Naive B cell (primary cell): ENCODE data around the gene TNFRSF21. TPM values are rescaled to one million over a fixed set of nuclear protein-coding genes. Genes with fewer than 3 reads are reported as not detected.

Experiments used
- ATAC-seq, 2 donors: fragments of 150-1000 bp; cut with Tn5 transposase; 2 replicates each; pipeline ENCODE4 v1.10.0; 2021; ENCODE audit warnings: low read depth in 2 of 2, mild to moderate bottlenecking in 2 of 2, moderate library complexity in 2 of 2
- DNase-seq: peaks from one replicate; pipeline ENCODE4 v3.0.0; 2022
- H3K27ac Mint-ChIP-seq, 6 donors: one replicate each; pipeline ENCODE4 v1.8.0; 2020 to 2022; ENCODE audit warnings: mild to moderate bottlenecking in 6 of 6, mixed read lengths in 6 of 6, moderate library complexity in 5 of 6, inconsistent platforms in 2 of 6
- H3K27me3 Mint-ChIP-seq, 3 donors: one replicate each; pipeline ENCODE4 v1.8.0; 2021 to 2022; ENCODE audit warnings: mixed read lengths in 3 of 3, mild to moderate bottlenecking in 1 of 3
- H3K36me3 Mint-ChIP-seq, 2 donors: one replicate each; pipeline ENCODE4 v1.8.0; 2020 to 2022; ENCODE audit warnings: mixed read lengths in 2 of 2, inconsistent platforms in 1 of 2, mild to moderate bottlenecking in 1 of 2
- H3K4me1 Mint-ChIP-seq, 3 donors: one replicate each; pipeline ENCODE4 v1.8.0; 2020 to 2022; ENCODE audit warnings: mixed read lengths in 3 of 3, inconsistent platforms in 1 of 3, mild to moderate bottlenecking in 1 of 3, moderate library complexity in 1 of 3
- H3K4me3 Mint-ChIP-seq, 8 donors: one replicate each; pipeline ENCODE4 v1.8.0; 2020 to 2022; ENCODE audit warnings: mild to moderate bottlenecking in 8 of 8, mixed read lengths in 8 of 8, moderate library complexity in 8 of 8, inconsistent platforms in 2 of 8
- H3K9me3 Mint-ChIP-seq, 7 donors: one replicate each; pipeline ENCODE4 v1.8.0; 2020 to 2022; ENCODE audit warnings: mixed read lengths in 7 of 7, mild to moderate bottlenecking in 5 of 7, inconsistent platforms in 2 of 7, moderate library complexity in 1 of 7
- polyA plus RNA-seq, 6 donors: library from polyadenylated mRNA; unstranded; fragments of 300-500 nt; fragmentation: Illumina TruSeq; gene quantifications; one replicate each; pipeline ENCODE4 v1.2.3, GENCODE V29; 2021; ENCODE audit warnings: low read depth in 6 of 6

TNFRSF21 gene
- polyA plus RNA-seq, 6 donors from 2014 or later: 0.21 to 1.7 (median 1.2) TPM

DNA sequence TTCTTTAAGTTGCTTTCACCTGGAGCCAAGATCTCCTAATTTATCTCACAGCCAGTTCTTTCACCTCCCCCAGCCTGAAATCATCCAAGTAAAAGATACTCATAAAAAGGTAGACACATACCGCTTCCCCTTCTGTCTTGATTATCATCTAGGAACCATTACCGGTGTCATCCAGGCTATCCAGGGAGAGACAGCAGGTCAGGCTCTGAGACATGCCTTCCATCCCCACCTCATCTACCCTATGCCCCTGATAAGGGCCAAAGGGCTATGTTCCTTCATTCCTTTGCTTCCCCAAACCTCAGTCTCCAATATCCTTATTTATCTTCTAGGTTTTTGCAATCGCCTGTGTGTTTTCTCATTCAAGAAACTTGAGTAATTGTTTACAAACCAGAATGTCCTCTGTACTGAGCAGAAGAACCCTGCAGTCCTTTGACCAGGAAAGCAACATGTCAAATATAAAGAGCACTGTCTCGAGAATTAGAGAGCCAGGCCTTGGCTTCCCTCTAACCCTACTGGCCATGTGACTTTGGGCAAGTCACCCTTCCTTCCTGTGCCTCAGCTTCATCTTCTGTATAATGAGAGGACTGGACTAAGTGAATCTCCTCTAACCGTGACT lies 41.0 kb downstream of the TNFRSF21 start:
- Mint-ChIP-seq H3K36me3 (peaks cover 0 to 6% of the 10 kb centered on the region in 2 donors), H3K27ac (no peak overlapping the region), H3K27me3 (no peaks in the 10 kb centered on the region), H3K4me1 (no peaks in the 10 kb centered on the region), H3K4me3 (no peak overlapping the region), H3K9me3 (peaks cover 0 to 5% (median 0%) of the 10 kb centered on the region in 7 donors)
- no peak for DNase-seq
- no peak for ATAC-seq

DNA sequence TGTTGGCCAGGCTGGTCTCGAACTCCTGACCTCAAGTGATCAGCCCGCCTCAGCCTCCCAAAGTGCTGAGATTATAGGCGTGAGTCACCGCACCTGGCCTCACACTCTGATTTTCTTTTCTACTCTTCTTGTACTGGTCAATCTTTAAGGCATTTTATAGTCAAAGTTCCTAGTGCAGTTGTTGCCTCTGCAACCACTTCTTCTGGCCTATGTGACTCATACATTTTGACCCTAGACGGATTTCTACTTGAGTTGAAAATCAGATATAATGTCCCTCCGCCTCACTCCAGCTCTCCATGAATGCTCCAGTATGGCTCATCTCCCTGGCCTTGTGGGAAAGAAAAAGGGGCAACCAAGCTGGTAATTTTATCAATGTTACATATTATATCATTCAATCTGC lies 42.4 kb downstream of the TNFRSF21 start:
- DNase-seq: no peak
- peaks cover 0 to 2% of the 10 kb centered on the region in 2 donors for H3K36me3 Mint-ChIP-seq
- no peak overlapping the region for H3K27ac Mint-ChIP-seq
- no peak overlapping the region for H3K4me3 Mint-ChIP-seq
- no peak for ATAC-seq
- peaks cover 0 to 2% (median 0%) of the 10 kb centered on the region in 7 donors for H3K9me3 Mint-ChIP-seq
- no peaks in the 10 kb centered on the region for H3K4me1 Mint-ChIP-seq
- H3K27me3 Mint-ChIP-seq: no peaks in the 10 kb centered on the region

DNA sequence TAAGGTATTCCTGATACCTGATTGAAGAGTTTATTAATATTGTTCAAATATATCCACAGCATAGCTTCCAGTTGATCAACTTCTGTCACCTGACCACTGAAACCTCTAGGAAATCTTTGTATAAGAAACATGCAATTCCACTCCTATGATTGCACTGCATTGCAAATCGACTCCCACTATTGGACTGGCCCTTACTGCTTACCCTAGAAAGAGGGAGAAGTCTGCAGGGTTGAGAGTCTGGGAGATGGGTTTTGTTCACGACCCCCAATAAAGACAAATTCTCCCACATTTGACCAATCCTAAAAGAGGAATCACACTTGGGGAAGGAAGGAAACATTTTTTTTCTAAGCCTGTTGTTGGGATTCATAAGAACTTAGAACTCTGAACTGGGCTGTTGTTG lies 43.7 kb downstream of the TNFRSF21 start:
- H3K27me3 Mint-ChIP-seq: no peaks in the 10 kb centered on the region
- H3K36me3 Mint-ChIP-seq: no peaks in the 10 kb centered on the region

GRCh38 chr6:47264775-47265184 lies 44.9 kb downstream of the TNFRSF21 start:
- H3K9me3 Mint-ChIP-seq: no peaks in the 10 kb centered on the region
- no peak overlapping the region for H3K4me3 Mint-ChIP-seq
- no peak overlapping the region for H3K27ac Mint-ChIP-seq
- no peaks in the 10 kb centered on the region for H3K27me3 Mint-ChIP-seq
- H3K36me3 Mint-ChIP-seq: no peaks in the 10 kb centered on the region
- ATAC-seq (no peak), DNase-seq (no peak)
- no peaks in the 10 kb centered on the region for H3K4me1 Mint-ChIP-seq

More for the DNA sequence above, 43.7 kb downstream of the TNFRSF21 start:
- no peak overlapping the region for H3K4me3 Mint-ChIP-seq
- no peak for ATAC-seq
- DNase-seq: no peak
- H3K9me3 Mint-ChIP-seq: no peaks in the 10 kb centered on the region
- no peak overlapping the region for H3K27ac Mint-ChIP-seq
- H3K4me1 Mint-ChIP-seq: no peaks in the 10 kb centered on the region

- Mint-ChIP-seq H3K4me3 (no peak overlapping the region), H3K4me1 (no peaks in the 10 kb centered on the region), H3K36me3 (no peaks in the 10 kb centered on the region), H3K27ac (no peak overlapping the region), H3K27me3 (no peaks in the 10 kb centered on the region), H3K9me3 (no peaks in the 10 kb centered on the region)
- DNase-seq (no peak), ATAC-seq (no peak)
These were observed 46.4 kb downstream of the TNFRSF21 start for GRCh38 chr6:47263268-47263667.

GRCh38 chr6:47262231-47262630 lies 47.5 kb downstream of the TNFRSF21 start:
- H3K9me3 Mint-ChIP-seq: no peaks in the 10 kb centered on the region
- DNase-seq: no peak
- H3K4me1 Mint-ChIP-seq: no peaks in the 10 kb centered on the region
- H3K27me3 Mint-ChIP-seq: no peaks in the 10 kb centered on the region
- H3K36me3 Mint-ChIP-seq: no peaks in the 10 kb centered on the region
- ATAC-seq: no peak
- H3K4me3 Mint-ChIP-seq: peak overlapping the region in 1 of 8 donors; percentile 57
- H3K27ac Mint-ChIP-seq: no peak overlapping the region

DNA sequence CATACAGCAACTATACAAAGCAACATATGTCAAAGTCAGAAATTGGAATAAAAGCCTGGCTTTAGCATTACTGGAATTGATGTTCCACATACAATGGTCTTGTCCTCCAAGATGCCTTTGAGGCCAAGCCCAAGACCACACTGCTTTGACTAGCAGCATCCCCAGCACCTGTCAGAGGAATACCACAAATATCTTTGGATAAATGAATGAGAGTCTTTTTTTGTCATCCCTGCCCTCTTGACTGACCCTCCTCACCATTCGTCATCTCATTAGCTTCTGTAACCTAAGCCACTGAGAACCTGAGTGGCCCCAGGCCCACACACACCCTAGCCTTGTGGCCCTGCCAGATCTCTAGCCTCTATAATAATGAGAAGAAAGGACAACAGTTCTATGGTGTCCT lies 48.5 kb downstream of the TNFRSF21 start:
- no peaks in the 10 kb centered on the region for H3K9me3 Mint-ChIP-seq
- no peaks in the 10 kb centered on the region for H3K36me3 Mint-ChIP-seq

DNA sequence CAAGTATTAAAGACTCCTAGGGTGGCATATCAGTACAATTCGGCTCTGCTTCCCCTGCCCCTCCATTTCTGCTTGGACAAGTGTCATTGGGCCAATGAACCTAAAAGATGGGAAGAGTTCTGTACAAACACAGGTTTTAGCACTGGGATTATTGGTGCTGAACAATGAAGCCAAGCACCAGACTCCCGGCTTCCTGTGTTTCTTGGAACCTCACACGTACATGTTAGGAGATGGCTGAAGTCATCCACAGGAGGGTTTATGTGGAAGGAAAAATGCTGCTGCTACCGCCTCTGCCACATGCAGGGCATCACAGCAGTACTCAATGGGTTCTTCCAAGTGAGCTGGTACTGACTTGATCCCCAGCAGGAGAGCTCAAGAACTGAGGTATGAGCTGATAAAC lies 49.7 kb downstream of the TNFRSF21 start:
- no peaks in the 10 kb centered on the region for H3K9me3 Mint-ChIP-seq
- no peak overlapping the region for H3K27ac Mint-ChIP-seq
- no peak for ATAC-seq
- H3K4me1 Mint-ChIP-seq: no peaks in the 10 kb centered on the region
- no peaks in the 10 kb centered on the region for H3K36me3 Mint-ChIP-seq
- no peak overlapping the region for H3K4me3 Mint-ChIP-seq
- no peaks in the 10 kb centered on the region for H3K27me3 Mint-ChIP-seq
- no peak for DNase-seq

More for the DNA sequence above, 48.5 kb downstream of the TNFRSF21 start:
- ATAC-seq (no peak), DNase-seq (no peak)
- Mint-ChIP-seq H3K27me3 (no peaks in the 10 kb centered on the region), H3K27ac (no peak overlapping the region), H3K4me3 (no peak overlapping the region), H3K4me1 (no peaks in the 10 kb centered on the region)

DNA sequence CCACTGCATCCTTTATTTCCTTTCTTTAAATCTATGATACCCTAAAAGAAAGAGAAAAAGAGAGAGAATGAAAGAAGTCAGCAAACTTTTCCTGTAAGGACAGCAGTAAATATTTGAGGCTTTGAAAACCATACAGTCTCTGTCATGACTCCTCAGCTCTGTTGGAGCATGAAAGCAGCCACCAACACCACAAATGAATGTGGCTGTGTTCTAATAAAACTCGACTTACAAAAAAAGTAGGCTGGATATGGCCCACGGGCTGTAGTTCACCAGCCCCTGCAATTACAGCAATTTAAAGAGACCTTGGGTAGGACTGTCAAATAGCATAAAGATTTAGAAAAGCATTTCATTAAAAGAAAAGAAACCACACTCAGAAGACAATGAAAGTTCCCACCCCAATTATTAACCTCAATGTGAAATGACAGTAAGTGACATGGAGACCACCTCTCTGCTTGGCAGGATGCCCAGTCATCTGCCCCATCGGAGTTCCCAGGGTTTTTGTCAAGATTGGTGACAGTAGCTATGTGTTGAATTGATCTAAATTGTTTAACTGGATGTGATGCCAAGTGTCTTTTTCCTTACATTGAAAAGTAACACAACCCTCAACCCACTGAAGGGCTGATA lies 50.9 kb downstream of the TNFRSF21 start:
- Mint-ChIP-seq H3K9me3 (no peaks in the 10 kb centered on the region), H3K4me1 (no peaks in the 10 kb centered on the region), H3K4me3 (no peak overlapping the region), H3K36me3 (no peaks in the 10 kb centered on the region), H3K27ac (no peak overlapping the region), H3K27me3 (no peaks in the 10 kb centered on the region)
- no peak for DNase-seq
- ATAC-seq: no peak

DNA sequence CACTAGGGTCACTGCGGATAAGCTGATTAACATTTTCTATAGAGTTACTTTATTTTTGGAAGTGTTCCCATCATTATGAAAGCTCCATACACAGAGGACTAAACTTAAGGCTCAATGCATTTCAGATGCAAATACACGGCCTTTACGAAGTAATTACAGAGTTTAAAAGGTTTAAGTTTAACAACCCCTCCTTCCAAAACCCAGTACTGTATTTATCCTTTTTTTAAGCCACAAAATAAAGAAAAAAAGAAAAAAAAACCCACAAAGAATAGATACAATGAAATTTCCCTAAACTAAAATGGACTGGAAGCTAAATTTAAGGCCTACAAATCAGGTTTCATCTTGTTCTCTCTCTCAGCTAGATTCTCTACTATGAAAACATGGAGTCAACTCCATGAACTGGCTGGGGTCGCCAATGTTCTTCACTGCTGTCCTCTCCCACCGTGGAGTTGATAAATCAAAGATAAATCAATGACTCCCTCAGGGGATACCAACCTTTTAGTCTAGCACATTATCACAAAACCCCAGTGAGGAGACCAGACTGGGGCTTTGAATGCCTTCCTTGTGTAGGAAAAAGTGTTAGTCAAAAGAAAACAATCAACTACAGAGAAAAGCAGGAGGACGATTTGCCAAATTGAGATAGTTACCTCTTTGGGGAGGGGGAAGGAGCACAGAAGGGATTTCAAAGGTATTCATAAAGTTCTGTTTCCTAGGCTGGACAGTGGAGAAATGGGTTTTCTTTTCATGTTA lies 52.5 kb downstream of the TNFRSF21 start:
- no peaks in the 10 kb centered on the region for H3K9me3 Mint-ChIP-seq

DNA sequence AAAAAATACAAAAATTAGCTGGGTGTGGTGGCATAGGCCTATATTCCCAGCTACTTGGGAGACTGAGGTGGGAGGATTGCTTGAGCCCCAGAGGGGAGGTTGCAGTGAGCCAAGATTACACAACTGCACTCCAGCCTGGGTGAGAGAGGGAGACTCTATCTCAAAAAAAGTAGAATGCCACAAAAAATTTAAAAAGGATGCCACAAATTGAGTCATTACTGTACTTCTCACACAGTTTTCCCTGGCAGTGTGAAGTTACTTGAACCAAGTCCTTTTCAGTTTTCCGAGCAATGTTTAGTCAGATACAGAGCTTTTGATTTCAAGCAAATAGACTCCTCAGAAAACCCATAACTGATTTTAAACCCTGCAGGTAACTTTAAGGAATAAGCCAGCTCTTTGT lies 53.3 kb downstream of the TNFRSF21 start:
- no peaks in the 10 kb centered on the region for H3K27me3 Mint-ChIP-seq
- H3K27ac Mint-ChIP-seq: no peak overlapping the region
- H3K4me3 Mint-ChIP-seq: no peak overlapping the region

More for the DNA sequence above, 52.5 kb downstream of the TNFRSF21 start:
- H3K36me3 Mint-ChIP-seq: no peaks in the 10 kb centered on the region
- no peak for DNase-seq
- H3K4me3 Mint-ChIP-seq: no peak overlapping the region
- H3K4me1 Mint-ChIP-seq: no peaks in the 10 kb centered on the region
- H3K27me3 Mint-ChIP-seq: no peaks in the 10 kb centered on the region
- ATAC-seq: no peak
- H3K27ac Mint-ChIP-seq: no peak overlapping the region

DNA sequence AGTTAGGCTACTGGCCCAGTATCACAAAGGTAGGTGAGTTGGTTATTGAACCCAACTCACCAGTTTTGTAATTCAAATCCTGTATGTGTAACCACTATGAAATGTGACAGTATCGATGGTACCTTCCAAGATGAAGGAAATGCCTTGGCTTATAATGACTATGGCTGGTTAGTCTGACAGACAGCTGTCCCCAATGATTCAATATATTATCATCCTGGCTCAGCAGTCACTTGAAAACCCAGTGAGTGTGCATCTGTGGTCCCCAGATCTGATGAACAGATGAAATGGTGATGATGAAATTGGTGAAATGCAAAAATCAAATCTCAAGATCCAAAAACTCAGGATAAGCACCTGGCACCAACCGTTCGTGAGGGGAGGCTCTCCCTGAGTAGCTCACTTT lies 54.8 kb downstream of the TNFRSF21 start:
- no peak for DNase-seq
- Mint-ChIP-seq H3K4me1 (no peaks in the 10 kb centered on the region), H3K9me3 (no peaks in the 10 kb centered on the region), H3K27me3 (no peaks in the 10 kb centered on the region), H3K27ac (no peak overlapping the region), H3K4me3 (no peak overlapping the region), H3K36me3 (no peaks in the 10 kb centered on the region)
- no peak for ATAC-seq

More for the DNA sequence above, 53.3 kb downstream of the TNFRSF21 start:
- H3K4me1 Mint-ChIP-seq: no peaks in the 10 kb centered on the region
- no peak for DNase-seq
- no peaks in the 10 kb centered on the region for H3K9me3 Mint-ChIP-seq
- H3K36me3 Mint-ChIP-seq: no peaks in the 10 kb centered on the region
- no peak for ATAC-seq

DNA sequence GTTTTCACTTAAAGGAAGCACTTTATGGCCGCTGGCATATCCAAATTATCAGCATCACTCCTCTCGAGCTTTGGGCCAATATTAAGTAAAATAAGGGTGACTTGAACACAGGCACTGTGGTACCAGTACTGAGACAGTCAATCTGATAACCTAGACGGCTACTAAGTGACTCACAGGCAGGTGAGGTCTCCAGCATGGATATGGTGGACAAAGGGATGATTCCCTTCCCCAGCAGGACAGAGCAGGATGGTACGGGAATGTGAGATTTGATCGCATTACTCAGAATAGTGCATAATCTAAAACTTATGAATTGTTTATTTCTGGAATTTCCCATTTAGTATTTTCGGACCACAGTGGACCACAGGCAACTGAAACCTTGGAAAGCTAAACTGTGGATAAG lies 55.7 kb downstream of the TNFRSF21 start:
- Mint-ChIP-seq H3K4me1 (no peaks in the 10 kb centered on the region), H3K27me3 (no peaks in the 10 kb centered on the region), H3K9me3 (no peaks in the 10 kb centered on the region), H3K27ac (peak overlapping the region in 1 of 6 donors; percentile 42), H3K4me3 (no peak overlapping the region), H3K36me3 (no peaks in the 10 kb centered on the region)
- no peak for DNase-seq
- no peak for ATAC-seq

DNA sequence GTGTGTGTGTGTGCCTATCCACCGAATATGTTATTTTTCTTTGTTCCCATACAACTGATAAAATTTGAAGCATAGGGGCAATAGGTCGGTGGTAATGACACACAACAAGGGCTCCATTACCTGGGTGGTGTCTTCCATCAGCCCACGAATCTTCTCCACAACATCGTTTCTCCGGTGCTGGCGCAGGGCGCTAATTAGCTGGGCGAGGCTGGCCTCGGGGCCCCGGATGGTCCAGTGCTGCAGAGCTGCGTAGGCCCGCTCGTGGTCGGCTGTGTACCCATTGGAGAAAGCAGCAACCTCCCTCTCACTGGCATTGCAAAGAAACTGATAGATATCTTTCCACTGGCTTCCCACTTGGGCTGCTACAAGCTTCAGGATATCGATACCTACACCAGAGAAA lies 56.6 kb downstream of the TNFRSF21 start:
- H3K9me3 Mint-ChIP-seq: no peaks in the 10 kb centered on the region
- ATAC-seq (no peak), DNase-seq (no peak)
- H3K4me1 Mint-ChIP-seq: no peaks in the 10 kb centered on the region
- H3K36me3 Mint-ChIP-seq: no peaks in the 10 kb centered on the region
- no peaks in the 10 kb centered on the region for H3K27me3 Mint-ChIP-seq
- H3K4me3 Mint-ChIP-seq: no peak overlapping the region
- H3K27ac Mint-ChIP-seq: no peak overlapping the region
